SK-N-SH treated with all-trans-retinoic acid at 6 μM for 48 hours (cell line): ENCODE results near the gene GRHL1.

Source experiments
- ATAC-seq: fragments of 200-7000 bp; cut with Tn5 transposase; 3 replicates; pipeline ENCODE4 v1.9.1; 2020; ENCODE audit warnings: mild to moderate bottlenecking, moderate library complexity
- ARNTL ChIP-seq: fragments of 450-650 bp; formaldehyde crosslinking; IDR thresholded peaks from 2 replicates; pipeline ENCODE4 v1.5.0; 2020; ENCODE audit warnings: low read depth, mild to moderate bottlenecking, moderate library complexity, borderline replicate concordance
- BACH2 ChIP-seq: fragments of 250-450 bp; sonication (Bioruptor Pico); IDR thresholded peaks from 2 replicates; pipeline ENCODE4 v1.9.0; 2021; ENCODE audit warnings: mild to moderate bottlenecking, borderline replicate concordance
- CSRNP3 ChIP-seq: fragments of 250-450 bp; sonication (Bioruptor Pico); IDR thresholded peaks from 2 replicates; pipeline ENCODE4 v1.5.1; 2021; ENCODE audit warnings: mild to moderate bottlenecking, moderate library complexity
- ESRRG ChIP-seq: fragments of 250-450 bp; sonication (Bioruptor Pico); IDR thresholded peaks from 2 replicates; pipeline ENCODE4 v1.6.1; 2021; ENCODE audit warnings: mild to moderate bottlenecking
- GLIS3 ChIP-seq: fragments of 250-450 bp; sonication (Bioruptor Pico); IDR thresholded peaks from 2 replicates; pipeline ENCODE4 v1.5.0; 2020; ENCODE audit warnings: mild to moderate bottlenecking, moderate library complexity
- ISL1 ChIP-seq: fragments of 250-450 bp; sonication (Bioruptor Pico); IDR thresholded peaks from 2 replicates; pipeline ENCODE4 v2.1.2; 2022; ENCODE audit warnings: mild to moderate bottlenecking, moderate library complexity
- OSR1 ChIP-seq: fragments of 250-450 bp; sonication (Bioruptor Pico); IDR thresholded peaks from 2 replicates; pipeline ENCODE4 v1.8.0; 2022; ENCODE audit warnings: moderate library complexity, mild to moderate bottlenecking, inconsistent platforms
- PATZ1 ChIP-seq: fragments of 250-450 bp; sonication (Bioruptor Pico); IDR thresholded peaks from 2 replicates; pipeline ENCODE4 v1.8.0; 2020; ENCODE audit warnings: mild to moderate bottlenecking, moderate library complexity, borderline replicate concordance
- POU6F1 ChIP-seq: fragments of 250-450 bp; sonication (Bioruptor Pico); IDR thresholded peaks from 2 replicates; pipeline ENCODE4 v1.8.0; 2021; ENCODE audit warnings: low read depth, mild to moderate bottlenecking, moderate library complexity, borderline replicate concordance
- PPARA ChIP-seq: fragments of 250-450 bp; sonication (Bioruptor Pico); IDR thresholded peaks from 2 replicates; pipeline ENCODE4 v1.5.0; 2020; ENCODE audit warnings: mild to moderate bottlenecking, borderline replicate concordance
- RARB ChIP-seq: fragments of 250-450 bp; sonication (Bioruptor Pico); IDR thresholded peaks from 2 replicates; pipeline ENCODE4 v1.8.0; 2021; ENCODE audit warnings: mild to moderate bottlenecking, moderate library complexity
- SNAI2 ChIP-seq: fragments of 250-450 bp; sonication (Bioruptor Pico); IDR thresholded peaks from 2 replicates; pipeline ENCODE4 v1.5.0; 2020; ENCODE audit warnings: mild to moderate bottlenecking, moderate library complexity
- TCF4 ChIP-seq: fragments of 250-450 bp; sonication (Bioruptor Pico); IDR thresholded peaks from 2 replicates; pipeline ENCODE4 v1.8.0; 2021; ENCODE audit warnings: mild to moderate bottlenecking, moderate library complexity, borderline replicate concordance
- TOX ChIP-seq: fragments of 250-450 bp; sonication (Bioruptor Pico); IDR thresholded peaks from 2 replicates; pipeline ENCODE4 v1.8.0; 2021; ENCODE audit warnings: mild to moderate bottlenecking, moderate library complexity, borderline replicate concordance
- ZC3H10 ChIP-seq: fragments of 250-450 bp; sonication (Bioruptor Pico); IDR thresholded peaks from 2 replicates; pipeline ENCODE4 v1.5.1; 2021; ENCODE audit warnings: mild to moderate bottlenecking, moderate library complexity
- ZFP3 ChIP-seq: fragments of 250-450 bp; sonication (Bioruptor Pico); IDR thresholded peaks from 2 replicates; pipeline ENCODE4 v1.5.0; 2020; ENCODE audit warnings: mild to moderate bottlenecking, moderate library complexity
- ZNF70 ChIP-seq: fragments of 450-650 bp; formaldehyde crosslinking; IDR thresholded peaks from 2 replicates; pipeline ENCODE4 v1.5.0; 2020; ENCODE audit warnings: mild to moderate bottlenecking, moderate library complexity
- ZNF8 ChIP-seq: fragments of 450-650 bp; formaldehyde crosslinking; IDR thresholded peaks from 2 replicates; pipeline ENCODE4 v1.5.0; 2020; ENCODE audit warnings: mild to moderate bottlenecking, moderate library complexity
- TF ChIP-seq, protein P1 (sequence below): fragments of 250-450 bp; sonication (Bioruptor Pico); IDR thresholded peaks from 2 replicates; pipeline ENCODE4 v1.5.1; 2020; ENCODE audit warnings: low read depth, mild to moderate bottlenecking, moderate library complexity

The GRHL1 gene

GRCh38 chr2:9961013-9961412 lies 9.5 kb downstream of the GRHL1 start:
- no peak for ATAC-seq
- TF ChIP-seq RARB, result no peak
- TF ChIP-seq ZNF8 (CRISPR knock-in tag), result no peak
- TF ChIP-seq TCF4 (CRISPR knock-in tag), result 0 out of 2 replicates have a peak, but pooled peaks have one; percentile 37
- no peak for TF ChIP-seq POU6F1 (CRISPR knock-in tag)
- TF ChIP-seq OSR1, result no peak
- no peak for TF ChIP-seq ZC3H10

- TF ChIP-seq ZC3H10, result no peak
- no peak for TF ChIP-seq ZNF70 (CRISPR knock-in tag)
- ATAC-seq, result no peak
These were observed 13.0 kb downstream of the GRHL1 start for GRCh38 chr2:9964334-9964980.

- no peak for ATAC-seq
- TF ChIP-seq ZFP3 (CRISPR knock-in tag) (no peak), TOX (CRISPR knock-in tag) (no peak), PPARA (CRISPR knock-in tag) (no peak), OSR1 (no peak), BACH2 (CRISPR knock-in tag) (no peak), ISL1 (CRISPR knock-in tag) (no peak), POU6F1 (CRISPR knock-in tag) (no peak), ZNF70 (CRISPR knock-in tag) (no peak), ARNTL (CRISPR knock-in tag) (no peak), CSRNP3 (CRISPR knock-in tag) (no peak), GLIS3 (no peak), TCF4 (CRISPR knock-in tag) (no peak), ZC3H10 (no peak), ESRRG (CRISPR knock-in tag) (no peak), SNAI2 (no peak)
- TF ChIP-seq, protein P1, sequence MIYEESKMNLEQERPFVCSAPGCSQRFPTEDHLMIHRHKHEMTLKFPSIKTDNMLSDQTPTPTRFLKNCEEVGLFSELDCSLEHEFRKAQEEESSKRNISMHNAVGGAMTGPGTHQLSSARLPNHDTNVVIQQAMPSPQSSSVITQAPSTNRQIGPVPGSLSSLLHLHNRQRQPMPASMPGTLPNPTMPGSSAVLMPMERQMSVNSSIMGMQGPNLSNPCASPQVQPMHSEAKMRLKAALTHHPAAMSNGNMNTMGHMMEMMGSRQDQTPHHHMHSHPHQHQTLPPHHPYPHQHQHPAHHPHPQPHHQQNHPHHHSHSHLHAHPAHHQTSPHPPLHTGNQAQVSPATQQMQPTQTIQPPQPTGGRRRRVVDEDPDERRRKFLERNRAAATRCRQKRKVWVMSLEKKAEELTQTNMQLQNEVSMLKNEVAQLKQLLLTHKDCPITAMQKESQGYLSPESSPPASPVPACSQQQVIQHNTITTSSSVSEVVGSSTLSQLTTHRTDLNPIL (CRISPR knock-in tag), result no peak
These were observed 13.8 kb downstream of the GRHL1 start for GRCh38 chr2:9965119-9965822.

GRCh38 chr2:9966491-9967022 lies 15.1 kb downstream of the GRHL1 start:
- TF ChIP-seq RARB (no peak), PATZ1 (CRISPR knock-in tag) (no peak), CSRNP3 (CRISPR knock-in tag) (no peak), ISL1 (CRISPR knock-in tag) (no peak), OSR1 (no peak), GLIS3 (no peak), BACH2 (CRISPR knock-in tag) (no peak), PPARA (CRISPR knock-in tag) (no peak), ZC3H10 (no peak), ZFP3 (CRISPR knock-in tag) (no peak), ZNF8 (CRISPR knock-in tag) (no peak)
- TF ChIP-seq, protein P1 (CRISPR knock-in tag), result no peak
- ATAC-seq, result no peak
